Hematopoietic multipotent progenitor cell (in vitro differentiated cells): ENCODE measurements around the gene SLC25A42. TPM values are rescaled to one million over a fixed set of nuclear protein-coding genes. Genes with fewer than 3 reads are reported as not detected.
"Not testable (repeated sequence)": the region's sequence is repeated elsewhere in the genome, so short reads cannot be mapped to it uniquely, and the experiment has no call there.

Experiments
- DNase-seq, 3 donors: peaks; one replicate each; pipeline ENCODE4 v3.0.0-alpha.2; 2011 to 2015; ENCODE audit warnings: low read depth in 2 of 3, low spot score in 2 of 3
- total RNA-seq: library from RNA; depleted of rRNA; stranded (reverse); fragments of >200 nt; gene quantifications from one replicate; pipeline ENCODE4 v1.2.3, GENCODE V29; 2012

The SLC25A42 gene
- total RNA-seq, 1 donor: 11.6 TPM

DNA sequence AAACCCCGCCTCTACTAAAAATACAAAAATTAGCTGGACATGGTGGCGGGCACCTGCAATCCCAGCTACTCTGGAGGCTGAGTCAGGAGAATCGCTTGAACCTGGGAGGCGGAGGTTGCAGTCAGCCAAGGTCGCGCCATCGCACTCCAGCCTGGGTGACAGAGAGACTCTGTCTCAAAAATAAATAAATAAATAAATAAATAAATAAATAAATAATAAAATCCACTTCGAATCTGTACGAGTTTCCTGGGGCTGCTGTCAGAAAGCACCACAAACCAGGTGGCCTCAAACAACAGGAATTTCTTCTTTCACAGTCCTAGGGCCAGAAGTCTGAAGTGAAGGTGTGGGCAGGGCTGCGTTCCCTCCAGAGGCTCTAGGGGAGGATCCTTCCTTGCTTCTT, 38.8 kb downstream of the SLC25A42 start:
- not testable (repeated sequence) for DNase-seq

- DNase-seq: no peak
Measured at GRCh38 chr19:19103167-19103566, 39.4 kb downstream of the SLC25A42 start.

GRCh38 chr19:19105365-19106055, 41.7 kb downstream of the SLC25A42 start:
- no peak for DNase-seq

DNA sequence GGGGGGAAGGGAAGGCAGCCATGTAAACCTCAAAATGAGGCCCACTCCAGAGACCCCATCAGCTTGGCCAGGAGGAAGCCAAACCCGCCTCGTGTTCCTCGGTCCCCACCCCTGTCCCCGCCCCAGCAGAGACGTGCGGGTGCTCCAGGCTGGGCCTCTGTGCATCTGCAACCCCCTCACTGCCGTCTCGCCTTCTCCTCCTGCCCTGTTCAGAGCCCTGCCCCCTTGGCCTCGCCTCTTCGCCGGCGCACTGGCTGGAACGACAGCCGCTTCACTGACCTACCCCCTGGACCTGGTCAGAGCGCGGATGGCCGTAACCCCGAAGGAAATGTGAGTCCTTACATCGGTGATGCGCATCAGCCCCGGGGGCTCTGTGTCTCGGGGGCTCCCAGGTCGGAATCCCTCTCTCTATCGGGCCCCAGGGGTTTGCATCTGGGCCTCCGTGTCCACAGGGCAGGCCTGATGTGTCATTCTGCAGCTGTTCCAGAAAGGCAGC, 42.3 kb downstream of the SLC25A42 start:
- DNase-seq: no peak

- not testable (repeated sequence) for DNase-seq
Measured at GRCh38 chr19:19106938-19107337, 43.1 kb downstream of the SLC25A42 start.

GRCh38 chr19:19107654-19108053, 43.9 kb downstream of the SLC25A42 start:
- DNase-seq: no peak

GRCh38 chr19:19109601-19110000, 45.8 kb downstream of the SLC25A42 start:
- DNase-seq: no peak

GRCh38 chr19:19110410-19111135, 46.8 kb downstream of the SLC25A42 start:
- peak in 2 of 3 donors; percentile 45 to 53 for DNase-seq

DNA sequence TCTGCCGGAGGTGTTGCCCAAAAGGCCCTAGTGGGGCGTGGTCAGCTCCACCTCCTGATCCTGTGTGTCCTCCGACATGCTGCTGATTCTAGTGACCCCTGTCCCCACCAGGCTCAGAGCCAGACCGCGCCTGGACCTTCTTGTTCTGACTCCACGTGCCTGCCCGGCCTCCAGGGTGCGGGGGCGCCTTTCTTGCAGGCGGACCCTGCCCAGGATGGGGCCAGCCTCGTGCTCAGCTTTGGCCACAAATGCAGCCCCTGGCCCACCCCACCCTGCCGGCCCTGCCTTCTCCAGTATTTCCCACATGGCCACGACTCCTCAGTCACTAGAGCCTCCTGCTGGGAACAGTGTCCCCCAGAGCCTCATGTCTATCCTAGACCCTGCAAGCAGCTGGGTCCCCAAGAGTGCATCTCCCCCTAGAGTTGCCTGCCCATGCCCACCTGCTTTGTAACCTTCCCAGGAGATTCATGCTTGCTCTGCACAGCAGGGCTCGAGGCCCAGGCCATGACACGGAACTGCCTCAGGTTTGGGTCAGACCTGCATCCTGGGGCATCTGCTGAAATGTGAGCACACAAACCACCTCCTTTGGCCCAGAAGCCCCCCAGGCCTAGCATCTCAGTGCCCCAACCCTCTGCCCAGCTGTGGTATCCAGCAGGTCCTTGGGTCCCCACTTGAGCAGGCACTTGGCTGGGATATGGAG, 47.5 kb downstream of the SLC25A42 start:
- no peak for DNase-seq

GRCh38 chr19:19111967-19112580, 48.3 kb downstream of the SLC25A42 start:
- DNase-seq: no peak

DNA sequence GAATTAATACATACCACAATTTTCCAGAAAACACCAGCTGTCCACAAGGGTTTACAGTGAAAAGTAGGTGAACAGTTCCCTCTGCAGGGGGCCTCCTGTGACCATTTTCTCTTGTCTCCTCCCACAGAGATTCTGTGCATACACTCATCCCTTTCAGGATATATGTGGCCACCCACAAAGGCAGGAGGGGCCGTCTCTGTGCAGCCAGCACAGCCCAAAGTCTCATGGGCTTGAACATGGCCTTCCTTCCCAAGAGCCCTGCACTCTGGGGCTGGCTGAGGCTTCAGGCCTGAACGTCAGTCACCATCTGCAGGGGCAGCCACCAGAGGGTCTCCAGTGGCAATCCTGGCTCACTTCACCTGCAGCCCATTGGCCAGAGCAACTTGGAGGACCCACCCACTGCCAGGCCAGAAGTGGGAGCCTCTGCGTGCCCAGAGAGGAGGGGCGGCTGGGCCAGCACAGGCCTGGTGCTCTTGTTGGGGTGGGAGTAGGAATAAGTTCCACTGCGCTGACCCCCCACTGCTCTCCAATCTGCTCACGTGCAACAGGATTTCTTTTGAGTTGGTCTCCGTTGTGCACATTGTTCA, 49.3 kb downstream of the SLC25A42 start:
- peak in 2 of 3 donors; percentile 33 to 54 for DNase-seq

DNA sequence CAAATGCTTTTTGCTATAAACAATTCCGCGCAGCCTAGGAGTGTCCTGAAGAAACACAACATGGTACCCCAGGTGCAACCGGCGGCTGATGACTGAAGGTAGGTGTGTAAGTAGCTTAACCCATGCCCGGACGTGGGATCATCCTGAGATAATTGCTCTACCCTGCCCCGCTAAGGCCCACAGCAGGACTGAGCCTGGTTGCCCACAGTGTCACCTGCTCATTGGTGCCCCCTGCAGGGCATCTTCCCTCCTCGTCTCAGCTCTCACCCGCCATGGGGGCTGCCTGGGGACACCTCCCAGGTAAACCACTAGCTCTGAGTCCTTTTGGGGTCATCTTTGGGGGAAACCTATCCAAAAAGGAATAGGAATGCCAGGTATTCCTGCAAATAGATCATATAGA, 52.2 kb downstream of the SLC25A42 start:
- peak in 1 of 3 donors; percentile 51 for DNase-seq

GRCh38 chr19:19119325-19120237, 55.8 kb downstream of the SLC25A42 start:
- DNase-seq: no peak

DNA sequence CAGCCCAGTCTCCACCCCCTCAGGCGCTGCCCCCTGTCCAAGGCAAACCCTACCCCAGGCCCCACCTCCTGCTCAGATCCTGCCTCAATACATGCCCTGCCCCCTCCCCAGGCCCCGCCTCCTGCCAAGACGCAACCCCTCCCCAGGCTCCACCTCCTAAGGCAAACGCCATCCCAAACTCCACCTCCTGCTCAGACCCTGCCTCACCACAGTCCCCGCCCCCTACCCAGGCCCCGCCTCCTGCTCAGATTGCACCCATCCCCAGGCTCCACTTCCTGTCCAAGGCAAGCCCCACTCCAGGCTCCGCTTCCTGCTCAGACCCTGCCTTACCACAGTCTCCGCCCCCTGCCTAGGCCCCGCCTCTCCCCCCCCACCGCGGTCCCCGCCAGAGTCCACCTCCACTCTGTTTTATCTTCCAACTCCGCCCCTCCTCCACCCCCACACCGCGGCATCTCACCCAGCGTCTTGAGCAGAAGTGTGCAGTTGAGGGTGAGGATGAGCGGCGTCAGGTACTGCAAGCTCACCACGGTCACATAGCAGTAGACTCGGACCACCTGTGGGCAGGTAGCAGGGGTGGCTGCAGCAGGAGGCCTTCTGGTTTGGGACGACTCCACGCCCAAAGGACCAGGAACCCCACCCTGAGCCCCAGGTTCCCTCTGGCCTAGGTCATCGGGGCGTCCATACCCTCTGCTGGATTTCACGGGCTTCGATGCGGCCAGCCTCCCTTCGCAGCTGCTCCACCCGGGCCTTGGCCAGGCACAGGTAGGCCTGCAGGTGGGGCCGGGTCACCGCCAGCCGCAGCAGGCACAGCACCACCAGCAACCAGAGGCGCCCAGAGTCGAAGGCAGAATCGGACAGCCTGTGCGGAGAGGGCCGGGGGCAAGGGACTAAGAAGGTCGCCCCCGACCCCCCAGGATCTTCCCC, 56.8 kb downstream of the SLC25A42 start:
- DNase-seq: no peak

DNA sequence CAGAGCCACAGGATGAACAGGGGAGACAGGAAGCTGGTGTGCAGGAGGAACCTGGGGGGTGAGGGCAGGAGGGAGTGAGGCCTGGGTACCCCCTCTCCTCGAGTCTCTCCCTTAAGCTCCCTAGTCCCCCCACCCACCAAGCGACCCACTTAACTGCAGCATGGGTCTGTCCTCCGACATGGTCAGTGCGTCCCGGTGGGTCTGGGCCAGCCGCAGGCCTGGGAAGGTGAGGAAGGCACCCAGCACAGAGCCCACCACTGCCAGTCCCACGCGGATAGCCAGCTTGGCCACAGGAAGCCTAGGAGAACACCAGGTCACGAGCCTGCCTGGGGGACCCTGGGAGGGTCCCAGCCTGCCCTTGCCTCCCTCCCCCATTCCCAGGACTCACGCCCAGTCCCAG, 57.6 kb downstream of the SLC25A42 start:
- no peak for DNase-seq

DNA sequence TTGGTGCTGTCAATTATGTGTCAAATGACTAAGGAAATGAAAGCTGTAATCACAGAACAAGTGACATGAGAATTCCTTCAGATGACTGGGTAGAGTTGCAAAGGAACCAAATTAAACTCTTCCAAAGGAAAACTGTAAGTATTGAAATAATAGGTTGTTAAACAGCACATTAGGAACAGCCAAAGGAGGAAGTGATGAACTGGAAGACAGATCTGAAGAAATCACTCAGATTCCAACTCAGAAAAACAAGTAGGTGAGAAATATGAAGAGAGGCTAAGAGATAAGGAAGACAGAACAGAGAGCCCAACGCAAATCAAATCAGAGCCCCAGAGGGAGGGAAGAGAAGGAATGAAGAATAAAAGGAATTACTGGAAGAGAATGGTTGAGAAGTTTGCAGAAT, 59.1 kb downstream of the SLC25A42 start:
- no peak for DNase-seq

GRCh38 chr19:19123386-19123785, 59.6 kb downstream of the SLC25A42 start:
- no peak for DNase-seq

DNA sequence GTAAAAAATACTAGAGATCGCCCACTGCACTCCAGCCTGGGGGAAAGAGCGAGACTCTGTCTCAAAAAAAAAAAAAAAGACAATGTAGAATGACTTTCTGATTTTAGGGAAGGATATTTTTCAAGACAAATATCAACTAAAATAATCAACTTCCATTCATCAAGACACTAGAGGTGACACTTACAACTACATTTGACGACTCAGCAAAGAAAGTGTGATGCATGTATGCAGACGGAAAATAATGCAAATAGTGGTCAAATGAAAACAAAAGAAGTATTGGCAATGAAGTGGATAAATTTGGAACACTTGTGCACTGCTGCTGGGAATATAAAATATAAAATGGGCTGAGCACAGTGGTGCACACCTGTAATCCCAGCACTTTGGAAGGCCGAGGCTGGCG, 62.3 kb downstream of the SLC25A42 start:
- DNase-seq: no peak

DNA sequence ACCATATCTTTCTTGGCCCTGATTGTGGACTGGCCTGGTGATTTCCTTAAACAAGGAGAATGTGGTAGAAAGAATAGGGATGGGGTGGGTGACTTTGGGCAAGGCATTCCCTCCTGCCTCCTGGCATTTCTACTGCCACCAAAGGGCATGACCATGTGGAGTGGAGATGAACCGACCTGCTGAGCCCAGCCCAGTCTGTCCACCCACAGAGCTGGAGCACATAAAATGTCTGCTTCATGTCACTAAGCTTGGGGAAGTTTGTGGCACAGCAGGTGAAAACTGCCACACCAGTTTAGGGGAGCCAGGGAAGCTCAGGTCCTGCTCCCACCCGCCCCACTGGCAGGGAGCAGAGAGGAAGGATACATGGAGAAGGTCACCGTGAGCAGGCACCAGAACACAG, 68.2 kb downstream of the SLC25A42 start:
- no peak for DNase-seq
